NCI-H146 (cell line): ENCODE measurements around the gene DZIP1.

Experiments
- DNase-seq: peaks from one replicate; lab custom pipeline; 2025; lab: John Stamatoyannopoulos, UW

The DZIP1 gene

GRCh38 chr13:95642999-95643398 lies 1.5 kb downstream of the DZIP1 start:
- no peak for DNase-seq

DNA sequence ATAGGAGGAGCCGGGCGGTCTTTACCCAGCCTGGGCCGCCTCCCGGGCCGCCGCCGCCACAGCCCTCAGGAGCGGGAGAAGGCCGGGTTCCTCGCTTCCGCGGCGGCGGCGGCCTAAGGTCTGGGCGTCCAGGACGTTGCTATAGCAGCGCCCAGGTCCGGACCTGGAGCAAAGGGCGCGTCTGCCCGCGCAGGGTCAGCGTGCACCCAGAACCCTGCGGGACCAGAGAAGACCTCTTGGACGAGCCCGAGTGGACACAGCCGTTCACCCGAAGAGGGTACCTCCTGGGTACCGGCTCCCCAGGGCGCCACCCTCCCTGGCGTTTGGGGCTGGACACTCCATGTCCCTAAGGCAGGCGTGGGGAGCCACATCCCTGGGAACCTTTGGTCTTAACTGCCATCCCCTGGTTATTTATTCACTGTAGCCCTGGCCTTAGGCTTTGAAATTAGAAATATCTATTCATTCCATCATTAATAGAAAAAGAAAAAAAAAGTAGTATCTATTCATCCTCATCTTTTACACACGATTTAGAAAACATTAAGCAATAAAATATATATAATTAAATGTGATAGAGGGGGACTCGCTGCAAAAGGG lies 2.4 kb downstream of the DZIP1 start:
- DNase-seq = no peak

GRCh38 chr13:95641291-95642027 lies 3.0 kb downstream of the DZIP1 start:
- DNase-seq = no peak

DNA sequence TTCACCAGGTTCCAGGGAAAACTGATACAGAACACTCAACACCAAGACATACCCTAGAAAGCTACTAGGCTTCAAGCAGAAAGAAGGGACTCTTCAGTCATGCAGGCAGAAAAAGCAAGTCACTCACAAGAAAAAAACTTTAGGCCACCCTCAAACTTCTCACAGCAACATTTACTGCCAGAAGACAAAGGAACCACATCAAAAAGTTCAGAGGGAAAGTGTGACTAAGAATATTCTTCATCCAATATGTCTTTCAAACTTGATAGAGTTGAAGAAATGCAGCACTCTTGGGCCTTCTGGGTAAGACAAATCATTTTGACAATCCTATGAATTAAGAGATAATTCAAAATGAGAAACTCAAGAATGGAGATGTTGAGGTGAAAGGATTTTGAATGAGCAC lies 7.7 kb downstream of the DZIP1 start:
- DNase-seq = no peak

GRCh38 chr13:95630593-95630992 lies 13.9 kb downstream of the DZIP1 start:
- DNase-seq = no peak

GRCh38 chr13:95629071-95629470 lies 15.4 kb downstream of the DZIP1 start:
- DNase-seq = no peak

- no peak for DNase-seq
These were observed 16.0 kb downstream of the DZIP1 start for GRCh38 chr13:95628488-95628887.

- no peak for DNase-seq
These were observed 16.9 kb downstream of the DZIP1 start for GRCh38 chr13:95627590-95627989.

DNA sequence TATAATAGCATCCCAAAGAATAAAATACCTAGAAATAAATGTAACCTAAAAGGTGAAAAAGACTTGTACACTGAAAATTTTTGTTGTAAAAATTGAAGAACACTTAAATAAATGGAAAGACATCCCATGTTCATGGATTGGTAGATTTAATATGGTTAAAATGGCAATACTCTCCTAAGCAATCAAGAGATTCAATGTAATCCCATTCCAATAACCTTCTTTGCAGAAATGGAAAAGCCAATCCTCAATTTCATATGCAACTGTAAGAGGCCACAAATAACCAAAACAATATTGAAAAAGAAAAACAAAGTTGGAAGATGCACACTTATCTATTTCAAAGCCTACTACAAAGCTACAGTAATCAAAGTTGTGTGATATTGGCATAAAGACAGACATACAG lies 17.7 kb downstream of the DZIP1 start:
- no peak for DNase-seq

DNA sequence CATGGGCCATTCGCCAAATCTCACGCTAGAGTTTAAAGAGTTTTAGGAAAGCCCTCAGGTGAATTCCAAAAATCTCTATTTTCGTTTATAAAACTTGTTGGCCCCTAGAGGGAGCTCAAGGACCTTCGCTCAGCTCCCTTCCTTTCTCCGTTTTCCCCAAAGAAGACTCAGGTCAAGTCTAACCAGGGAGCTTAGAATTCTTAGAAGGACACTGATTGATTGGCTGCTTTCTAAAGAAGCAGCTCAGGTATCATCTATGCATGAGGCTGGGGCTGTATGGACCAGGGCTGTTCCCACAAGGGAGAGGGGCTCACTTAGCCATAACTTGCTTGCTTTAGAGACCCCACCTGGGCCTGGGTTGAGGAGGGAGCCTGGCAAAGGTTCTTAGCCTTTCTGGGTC lies 20.5 kb downstream of the DZIP1 start:
- peak; percentile 62 for DNase-seq

DNA sequence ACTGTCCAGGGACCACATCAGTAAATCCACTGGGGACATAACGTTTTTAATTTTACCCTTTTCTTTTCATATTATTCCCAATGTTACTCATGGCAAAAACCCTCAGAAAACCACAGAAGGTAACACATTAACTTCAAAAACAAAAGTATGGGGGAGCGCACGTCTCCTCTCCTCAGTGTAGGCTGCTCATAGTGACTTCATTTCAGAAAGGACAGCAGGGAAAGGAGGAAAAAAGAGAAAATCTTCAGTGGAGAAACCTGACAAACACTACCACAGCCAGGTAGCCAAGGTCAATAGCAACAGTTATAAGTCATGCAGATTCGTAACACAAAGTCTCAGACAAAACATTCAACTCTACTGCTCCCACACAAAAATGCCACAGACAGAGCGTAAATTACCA lies 21.4 kb downstream of the DZIP1 start:
- DNase-seq = no peak

- no peak for DNase-seq
These were observed 23.5 kb downstream of the DZIP1 start for GRCh38 chr13:95620825-95621498.

DNA sequence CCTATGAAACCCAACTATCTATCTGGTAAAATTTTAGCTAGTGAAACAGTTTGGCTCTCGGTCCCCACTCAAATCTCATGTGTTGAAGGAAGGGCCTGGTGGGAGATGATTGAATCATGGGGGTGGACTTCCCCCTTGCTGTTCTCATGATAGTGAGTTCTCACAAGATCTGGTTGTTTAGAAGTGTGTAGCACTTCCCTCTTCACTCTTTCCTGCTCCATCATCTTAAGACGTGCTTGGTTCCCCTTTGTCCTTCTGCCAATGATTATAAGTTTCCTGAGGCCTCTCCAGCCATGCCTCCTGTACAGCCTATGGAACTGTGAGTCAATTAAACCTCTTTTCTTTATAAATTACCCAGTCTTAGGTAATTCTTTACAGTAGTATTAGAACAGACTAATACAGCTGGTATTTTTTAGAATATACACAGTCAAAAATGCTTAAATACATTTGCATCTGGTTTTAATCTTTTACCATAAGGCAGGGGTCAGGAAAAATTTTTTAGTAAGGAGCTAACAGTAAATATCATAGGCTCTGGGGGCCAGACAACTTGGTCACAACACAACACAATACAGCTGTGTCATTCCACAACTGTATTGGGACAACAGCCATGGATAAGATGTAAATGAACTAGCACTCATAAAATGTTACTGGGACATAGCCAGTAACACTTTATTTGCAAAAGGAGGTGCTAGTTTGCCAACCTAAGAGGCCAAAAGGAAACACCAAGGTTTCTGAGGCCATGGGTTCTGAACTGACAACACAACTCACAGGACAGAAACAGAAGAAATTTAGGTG lies 24.3 kb downstream of the DZIP1 start:
- DNase-seq = no peak

DNA sequence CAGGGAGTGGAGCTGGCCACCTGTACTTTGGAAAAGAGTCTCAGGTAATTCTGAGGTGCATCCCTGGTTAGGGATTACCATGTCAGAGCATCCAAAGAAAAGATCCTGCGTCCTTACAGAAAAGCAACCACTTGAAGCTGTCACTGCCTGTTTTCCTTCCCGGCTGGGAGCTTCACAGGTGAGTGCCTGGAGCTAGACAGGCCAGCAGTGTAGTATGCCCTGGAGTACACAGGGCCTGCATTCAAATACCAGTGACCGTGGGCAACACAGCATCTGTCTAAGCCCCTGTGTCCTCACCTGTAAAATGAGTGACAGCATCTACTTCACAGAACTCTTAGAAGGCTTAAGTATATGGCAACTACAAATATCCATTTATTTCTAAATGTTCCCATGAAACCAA lies 29.0 kb downstream of the DZIP1 start:
- DNase-seq = no peak

GRCh38 chr13:95614641-95615245 lies 29.8 kb downstream of the DZIP1 start:
- DNase-seq = no peak

GRCh38 chr13:95608640-95609323 lies 35.7 kb downstream of the DZIP1 start:
- no peak for DNase-seq

- DNase-seq = no peak
These were observed 37.1 kb downstream of the DZIP1 start for GRCh38 chr13:95607366-95607765.

DNA sequence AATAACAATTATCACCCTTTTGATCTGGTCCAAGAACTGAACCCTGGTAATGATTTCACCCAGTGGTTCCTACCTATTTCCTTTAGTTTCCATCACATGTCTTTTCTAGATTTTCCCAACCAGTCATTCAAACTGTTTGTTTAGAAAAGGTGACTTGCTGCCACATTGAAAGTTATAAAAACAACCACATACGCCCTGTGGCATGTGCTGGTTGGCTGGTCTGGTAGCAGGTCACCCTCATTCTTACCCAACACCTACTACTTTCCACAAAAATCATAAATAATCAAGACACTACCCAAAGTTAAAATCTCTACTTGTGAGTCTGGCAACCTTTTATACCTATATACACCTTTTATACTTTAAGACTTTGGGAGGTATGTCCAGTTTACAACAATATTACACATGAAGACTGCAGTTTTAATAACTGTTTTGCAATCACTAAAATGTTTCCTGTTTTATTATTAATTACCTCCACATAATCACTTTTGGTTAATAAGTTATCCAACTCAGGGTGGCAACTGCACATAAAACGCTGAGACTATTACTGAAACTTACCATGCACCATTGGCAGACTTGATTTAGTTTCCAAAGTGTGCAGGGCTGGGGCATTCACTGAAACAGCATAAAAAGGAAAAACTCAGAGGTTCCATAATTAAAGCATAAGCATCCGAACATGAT lies 38.9 kb downstream of the DZIP1 start:
- DNase-seq = no peak

DNA sequence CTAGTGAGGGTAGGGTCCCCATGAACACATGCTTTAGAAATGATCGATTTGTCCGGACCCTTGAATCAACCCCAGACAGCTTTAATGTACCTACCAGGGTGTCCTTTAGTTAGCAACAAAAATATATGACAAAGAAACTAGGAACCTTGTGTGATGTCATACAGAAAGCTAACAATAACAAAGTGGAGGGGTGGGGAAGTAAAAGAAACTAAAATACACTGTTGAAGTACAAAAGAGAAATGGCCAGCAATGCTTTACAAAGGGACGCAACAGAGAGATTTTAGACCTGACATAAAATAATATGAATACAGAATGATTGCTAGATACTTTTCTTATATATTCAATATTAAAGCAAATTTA lies 40.0 kb downstream of the DZIP1 start:
- DNase-seq = no peak

GRCh38 chr13:95603887-95604555 lies 40.5 kb downstream of the DZIP1 start:
- no peak for DNase-seq

DNA sequence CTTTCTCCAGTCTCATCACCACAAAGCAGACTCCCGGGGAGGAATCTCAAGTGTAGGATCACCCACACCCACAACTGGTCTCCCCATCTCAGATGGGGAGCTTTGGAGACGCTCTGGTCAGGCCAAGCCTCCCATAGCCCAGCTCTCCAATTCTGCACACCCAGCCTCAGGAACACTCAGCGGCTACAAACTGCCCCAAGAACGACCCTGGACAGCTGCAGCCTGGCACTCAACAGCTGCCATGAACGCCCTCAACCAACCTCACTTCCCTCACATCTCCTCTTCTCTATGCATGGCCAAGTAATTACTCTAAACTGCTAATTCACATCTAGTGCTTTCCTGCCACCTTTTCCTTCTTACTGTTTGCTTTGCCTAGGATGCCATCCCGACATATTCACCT lies 42.6 kb downstream of the DZIP1 start:
- DNase-seq = no peak
